ENCODE measurements around the gene FAM13A.

DNA sequence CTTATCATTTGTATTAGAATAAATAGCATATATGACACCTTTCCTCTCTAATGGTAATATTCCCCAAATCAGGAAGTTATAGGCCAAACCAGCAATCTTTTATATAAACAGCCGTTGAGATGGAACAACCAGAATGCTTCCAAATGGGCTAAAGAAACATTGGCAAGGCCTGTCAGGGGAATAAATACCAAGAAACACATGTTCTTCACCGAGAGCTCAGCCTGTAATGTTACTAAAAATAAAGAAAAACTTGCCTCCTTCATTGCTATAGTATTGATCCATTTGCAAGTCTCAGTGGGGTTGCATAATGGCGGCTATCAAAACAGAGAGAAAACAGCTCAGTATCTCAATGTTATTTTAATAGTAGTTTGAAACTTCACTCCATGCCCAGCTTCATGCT lies 104.9 kb downstream of the FAM13A start:
- TF ChIP-seq, protein P1, sequence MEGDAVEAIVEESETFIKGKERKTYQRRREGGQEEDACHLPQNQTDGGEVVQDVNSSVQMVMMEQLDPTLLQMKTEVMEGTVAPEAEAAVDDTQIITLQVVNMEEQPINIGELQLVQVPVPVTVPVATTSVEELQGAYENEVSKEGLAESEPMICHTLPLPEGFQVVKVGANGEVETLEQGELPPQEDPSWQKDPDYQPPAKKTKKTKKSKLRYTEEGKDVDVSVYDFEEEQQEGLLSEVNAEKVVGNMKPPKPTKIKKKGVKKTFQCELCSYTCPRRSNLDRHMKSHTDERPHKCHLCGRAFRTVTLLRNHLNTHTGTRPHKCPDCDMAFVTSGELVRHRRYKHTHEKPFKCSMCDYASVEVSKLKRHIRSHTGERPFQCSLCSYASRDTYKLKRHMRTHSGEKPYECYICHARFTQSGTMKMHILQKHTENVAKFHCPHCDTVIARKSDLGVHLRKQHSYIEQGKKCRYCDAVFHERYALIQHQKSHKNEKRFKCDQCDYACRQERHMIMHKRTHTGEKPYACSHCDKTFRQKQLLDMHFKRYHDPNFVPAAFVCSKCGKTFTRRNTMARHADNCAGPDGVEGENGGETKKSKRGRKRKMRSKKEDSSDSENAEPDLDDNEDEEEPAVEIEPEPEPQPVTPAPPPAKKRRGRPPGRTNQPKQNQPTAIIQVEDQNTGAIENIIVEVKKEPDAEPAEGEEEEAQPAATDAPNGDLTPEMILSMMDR (IDR thresholded peaks at IDR 0.05), result no peak
- TF ChIP-seq POLR2A (IDR thresholded peaks at IDR 0.05), result no peak
